Upper lobe of right lung (tissue), 1 donor: Measurements from ENCODE around the gene PLSCR4. TPM values are rescaled to one million over a fixed set of nuclear protein-coding genes. Genes with fewer than 3 reads are reported as not detected.
A peak's percentile ranks its signal among the peaks of the same experiment; 100 is the strongest.

Experiments used
- ATAC-seq: fragments of 200-7000 bp; cut with Tn5 transposase; one replicate; pipeline ENCODE4 v1.9.1; 2020; ENCODE audit warnings: mild to moderate bottlenecking, moderate library complexity
- DNase-seq: peaks from one replicate; pipeline ENCODE4 v3.0.0-alpha.2; 2020
- H3K27ac ChIP-seq: fragments of 200-600 bp; one replicate; pipeline ENCODE4 v1.8.0; 2022
- H3K27me3 ChIP-seq: fragments of 200-600 bp; one replicate; pipeline ENCODE4 v1.8.0; 2022; ENCODE audit warnings: mild to moderate bottlenecking
- H3K36me3 ChIP-seq: fragments of 200-600 bp; one replicate; pipeline ENCODE4 v1.8.0; 2022
- H3K4me1 ChIP-seq: fragments of 200-600 bp; one replicate; pipeline ENCODE4 v1.8.0; 2022
- H3K4me3 ChIP-seq: fragments of 200-600 bp; one replicate; pipeline ENCODE4 v1.8.0; 2022; ENCODE audit warnings: mild to moderate bottlenecking
- H3K9me3 ChIP-seq: fragments of 200-600 bp; one replicate; pipeline ENCODE4 v1.8.0; 2022
- intact Hi-C: fragments of 100-400 bp; cut with DNase I; formaldehyde crosslinking; loops from one replicate; pipeline ENCODE4 v1.11.0; 2022
- total RNA-seq: library from RNA; stranded (reverse); fragmentation: NEBNext Ultra II Directional; extraction: Animal tissue kit (Norgen Biotek cat#: 25700); gene quantifications from one replicate; pipeline ENCODE4 v1.2.1, GENCODE V29; 2021
- TF ChIP-seq, protein P1 (sequence below): fragments of 200-600 bp; IDR thresholded peaks from one replicate; pipeline ENCODE4 v1.8.0; 2022; ENCODE audit warnings: antibody characterized with exemption
- donor health status: DM: no; HTN: yes; CAD: no; lungs with severe emphysema.

The PLSCR4 gene
- total RNA-seq, 1 donor from 2014 or later = 84.1 TPM

DNA sequence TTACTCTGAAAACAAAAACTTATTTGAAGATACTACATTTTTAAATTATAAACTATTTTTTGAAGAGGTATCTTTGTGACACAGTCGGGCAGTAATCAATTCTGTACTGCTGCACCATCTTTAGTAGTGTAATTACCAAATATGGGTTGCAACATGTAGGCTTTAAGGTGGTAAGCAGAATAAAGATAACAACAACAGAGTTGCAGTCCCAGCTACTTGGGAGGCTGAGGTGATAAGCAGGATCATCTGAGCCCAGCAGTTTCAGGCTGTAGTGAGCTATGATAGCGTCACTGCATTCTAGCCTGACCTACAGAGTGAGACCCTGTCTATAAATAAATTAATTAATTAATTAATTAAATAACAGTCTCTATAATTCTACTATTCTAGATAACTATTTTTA is 95.9 kb downstream of the PLSCR4 start:
- Histone ChIP-seq H3K27me3 (no peaks in the 10 kb centered on the region), H3K36me3 (no peaks in the 10 kb centered on the region), H3K9me3 (no peaks in the 10 kb centered on the region), H3K4me1 (peaks cover 16% of the 10 kb centered on the region), H3K4me3 (no peak overlapping the region), H3K27ac (no peak overlapping the region)
- TF ChIP-seq, protein P1, sequence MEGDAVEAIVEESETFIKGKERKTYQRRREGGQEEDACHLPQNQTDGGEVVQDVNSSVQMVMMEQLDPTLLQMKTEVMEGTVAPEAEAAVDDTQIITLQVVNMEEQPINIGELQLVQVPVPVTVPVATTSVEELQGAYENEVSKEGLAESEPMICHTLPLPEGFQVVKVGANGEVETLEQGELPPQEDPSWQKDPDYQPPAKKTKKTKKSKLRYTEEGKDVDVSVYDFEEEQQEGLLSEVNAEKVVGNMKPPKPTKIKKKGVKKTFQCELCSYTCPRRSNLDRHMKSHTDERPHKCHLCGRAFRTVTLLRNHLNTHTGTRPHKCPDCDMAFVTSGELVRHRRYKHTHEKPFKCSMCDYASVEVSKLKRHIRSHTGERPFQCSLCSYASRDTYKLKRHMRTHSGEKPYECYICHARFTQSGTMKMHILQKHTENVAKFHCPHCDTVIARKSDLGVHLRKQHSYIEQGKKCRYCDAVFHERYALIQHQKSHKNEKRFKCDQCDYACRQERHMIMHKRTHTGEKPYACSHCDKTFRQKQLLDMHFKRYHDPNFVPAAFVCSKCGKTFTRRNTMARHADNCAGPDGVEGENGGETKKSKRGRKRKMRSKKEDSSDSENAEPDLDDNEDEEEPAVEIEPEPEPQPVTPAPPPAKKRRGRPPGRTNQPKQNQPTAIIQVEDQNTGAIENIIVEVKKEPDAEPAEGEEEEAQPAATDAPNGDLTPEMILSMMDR = no peak
- intact Hi-C loops = no loop called here
- no peak for ATAC-seq
- DNase-seq = no peak

GRCh38 chr3:146154316-146154715 is 96.6 kb downstream of the PLSCR4 start:
- Histone ChIP-seq H3K36me3 (no peaks in the 10 kb centered on the region), H3K4me3 (no peak overlapping the region), H3K4me1 (peaks cover 16% of the 10 kb centered on the region), H3K9me3 (no peaks in the 10 kb centered on the region), H3K27ac (no peak overlapping the region), H3K27me3 (no peaks in the 10 kb centered on the region)
- DNase-seq (no peak), ATAC-seq (no peak)
- TF ChIP-seq, protein P1 = no peak
- intact Hi-C loops = no loop called here

DNA sequence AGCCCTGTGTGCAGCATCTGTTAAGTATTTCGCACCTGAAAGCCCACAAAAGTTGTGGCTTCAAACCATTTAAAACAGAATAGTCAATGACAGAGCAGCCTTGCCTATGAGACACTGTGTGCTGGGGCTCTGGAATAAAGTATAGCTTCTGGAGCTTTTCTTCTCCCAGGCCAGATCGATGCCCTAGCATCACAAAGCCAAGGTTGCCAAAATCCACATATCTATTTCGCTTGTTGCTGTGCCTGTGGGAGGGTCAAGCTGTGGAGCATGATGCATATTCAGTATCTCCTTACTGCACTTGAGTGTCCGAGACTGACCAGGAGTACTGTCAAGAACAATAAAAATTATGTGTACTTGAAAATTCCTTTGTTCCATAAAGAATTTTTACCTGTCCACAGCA is 97.5 kb downstream of the PLSCR4 start:
- Histone ChIP-seq H3K4me3 (no peak overlapping the region), H3K36me3 (no peaks in the 10 kb centered on the region), H3K4me1 (peaks cover 18% of the 10 kb centered on the region), H3K9me3 (no peaks in the 10 kb centered on the region), H3K27me3 (no peaks in the 10 kb centered on the region), H3K27ac (no peak overlapping the region)
- ATAC-seq (no peak), DNase-seq (no peak)
- TF ChIP-seq, protein P1 = no peak
- intact Hi-C loops = no loop called here

DNA sequence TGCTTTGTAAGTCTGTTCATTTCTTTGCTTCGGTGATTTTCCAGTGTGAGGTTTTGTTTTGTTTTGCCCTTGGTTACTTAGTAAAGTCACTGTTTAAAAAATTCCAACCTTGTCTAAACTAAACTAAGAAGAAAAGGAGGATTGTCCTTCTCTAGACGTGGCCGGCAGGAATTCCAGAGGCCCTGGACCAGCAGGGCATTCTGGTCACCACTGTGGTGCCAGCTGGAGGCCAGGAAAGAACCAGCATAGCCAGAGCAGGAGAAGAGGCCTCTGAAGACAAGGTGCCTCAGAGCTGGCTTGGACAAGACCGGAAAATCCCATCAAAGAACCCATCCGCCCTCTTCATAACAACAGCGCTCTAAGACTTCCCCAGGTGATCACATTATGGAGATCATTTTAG is 98.1 kb downstream of the PLSCR4 start:
- intact Hi-C loops = no loop called here
- Histone ChIP-seq H3K4me1 (peaks cover 18% of the 10 kb centered on the region), H3K9me3 (no peaks in the 10 kb centered on the region), H3K4me3 (no peak overlapping the region), H3K27me3 (no peaks in the 10 kb centered on the region), H3K27ac (no peak overlapping the region), H3K36me3 (no peaks in the 10 kb centered on the region)
- TF ChIP-seq, protein P1 = no peak
- no peak for DNase-seq
- ATAC-seq = no peak

DNA sequence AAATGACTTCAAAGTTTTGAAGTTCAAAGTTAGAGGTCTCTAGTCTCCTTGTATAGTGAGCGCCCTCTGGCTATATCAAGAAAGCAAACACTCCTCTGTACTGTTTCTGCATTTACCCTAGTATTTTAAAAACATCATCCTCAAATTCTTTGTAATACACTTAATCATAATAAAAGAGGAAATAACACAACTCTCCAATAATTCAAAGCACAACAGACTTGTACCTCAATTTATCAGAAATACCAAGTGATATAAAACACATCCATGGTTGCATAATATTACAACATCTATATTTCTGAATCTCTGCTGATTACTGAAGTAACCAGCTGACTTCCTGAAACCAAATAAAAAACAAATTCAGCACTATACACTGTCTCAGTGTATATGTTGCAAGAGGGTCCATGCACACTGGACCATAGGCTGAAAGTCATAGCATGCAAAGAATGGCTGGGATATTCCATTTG is 102.4 kb downstream of the PLSCR4 start:
- H3K4me1 ChIP-seq = peaks cover 8% of the 10 kb centered on the region
- intact Hi-C loops = no loop called here
- TF ChIP-seq, protein P1 = no peak
- H3K9me3 ChIP-seq = no peaks in the 10 kb centered on the region
- peak; percentile 56 for ATAC-seq
- H3K36me3 ChIP-seq = no peaks in the 10 kb centered on the region
- no peaks in the 10 kb centered on the region for H3K27me3 ChIP-seq
- no peak overlapping the region for H3K4me3 ChIP-seq
- H3K27ac ChIP-seq = no peak overlapping the region
- DNase-seq = no peak

DNA sequence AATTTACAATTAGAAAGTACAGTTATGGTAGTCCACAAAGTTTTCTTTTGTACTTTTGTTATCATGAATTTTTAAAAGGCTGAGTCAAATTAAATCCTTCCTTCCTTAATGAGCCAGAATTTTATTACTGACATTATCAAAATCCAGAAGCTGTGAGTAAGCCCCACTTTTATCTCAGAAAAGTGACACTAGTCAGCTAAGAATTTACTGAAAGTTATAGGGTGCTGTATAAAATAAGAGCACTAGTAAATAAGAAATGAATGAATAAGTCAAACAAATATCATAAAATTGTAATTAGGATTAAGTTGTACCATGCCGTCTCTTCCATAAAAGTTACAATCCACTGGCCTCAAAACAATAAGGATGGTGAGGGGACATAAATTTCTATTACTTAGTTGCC is 105.3 kb downstream of the PLSCR4 start:
- Histone ChIP-seq H3K36me3 (no peaks in the 10 kb centered on the region), H3K27me3 (no peaks in the 10 kb centered on the region), H3K27ac (no peak overlapping the region), H3K4me3 (no peak overlapping the region), H3K4me1 (peaks cover 8% of the 10 kb centered on the region), H3K9me3 (no peaks in the 10 kb centered on the region)
- ATAC-seq (no peak), DNase-seq (no peak)
- TF ChIP-seq, protein P1 = no peak
- intact Hi-C loops = no loop called here
